ENCODE data around the gene SCFD2. TPM values are rescaled to one million over a fixed set of nuclear protein-coding genes. Genes with fewer than 3 reads are reported as not detected.

SCFD2 gene
- total and polyA plus RNA-seq, 7 donors: 5.8 to 13.3 (median 11.2) TPM

- Histone ChIP-seq H3K4me1 (no peaks in the 10 kb centered on the region), H3K27ac (no peak overlapping the region), H3K27me3 (ENCODE audit: insufficient read depth in 3 of 3, low read length in 2 of 3) (no peaks in the 10 kb centered on the region), H3K4me3 (no peak overlapping the region), H3K36me3 (ENCODE audit: insufficient read depth in 1 of 2, low read depth in 1 of 2) (no peaks in the 10 kb centered on the region), H3K9me3 (no peaks in the 10 kb centered on the region)
- ATAC-seq (no peak), DNase-seq (no peak)
- 75 to 84% (median 78%) methylated on average over 3 of the region's 3 CpGs for WGBS, 3 donors
- TF ChIP-seq CTCF (IDR thresholded peaks at IDR 0.05): no peak
- intact Hi-C loops (cut with DNase I): no loop called here
These were observed 451.7 kb downstream of the SCFD2 start for GRCh38 chr4:52914051-52914605.

- Histone ChIP-seq H3K27me3 (ENCODE audit: insufficient read depth in 3 of 3, low read length in 2 of 3) (no peaks in the 10 kb centered on the region), H3K4me3 (no peak overlapping the region), H3K27ac (no peak overlapping the region), H3K9me3 (no peaks in the 10 kb centered on the region), H3K36me3 (ENCODE audit: insufficient read depth in 1 of 2, low read depth in 1 of 2) (no peaks in the 10 kb centered on the region), H3K4me1 (no peaks in the 10 kb centered on the region)
- WGBS, 3 donors: 85 to 93% (median 88%) methylated on average over 2 of the region's 2 CpGs
- DNase-seq (no peak), ATAC-seq (no peak)
- intact Hi-C loops (cut with DNase I): no loop called here
- no peak for TF ChIP-seq CTCF (IDR thresholded peaks at IDR 0.05)
These were observed 453.3 kb downstream of the SCFD2 start for GRCh38 chr4:52912608-52913007.

GRCh38 chr4:52911684-52912294, 454.1 kb downstream of the SCFD2 start:
- 14 to 19% (median 18%) methylated on average over 3 of the region's 3 CpGs for WGBS, 3 donors
- H3K27ac ChIP-seq: no peak overlapping the region
- peak; percentile 59 to 73 for DNase-seq
- intact Hi-C loops (cut with DNase I): loop anchor here in 1 of 2 donors (2.0 kb wide), 1 partner anchor 71 kb away; no protein-coding TSS in a partner anchor
- H3K36me3 ChIP-seq (ENCODE audit: insufficient read depth in 1 of 2, low read depth in 1 of 2): no peaks in the 10 kb centered on the region
- ATAC-seq: peak; percentile 64 to 80 (median 72)
- no peaks in the 10 kb centered on the region for H3K9me3 ChIP-seq
- no peak overlapping the region for H3K4me3 ChIP-seq
- peak; percentile 70 for TF ChIP-seq CTCF (IDR thresholded peaks at IDR 0.05)
- H3K27me3 ChIP-seq (ENCODE audit: insufficient read depth in 3 of 3, low read length in 2 of 3): no peaks in the 10 kb centered on the region
- H3K4me1 ChIP-seq: no peaks in the 10 kb centered on the region

- Histone ChIP-seq H3K4me3 (no peak overlapping the region), H3K4me1 (no peaks in the 10 kb centered on the region), H3K36me3 (ENCODE audit: insufficient read depth in 1 of 2, low read depth in 1 of 2) (no peaks in the 10 kb centered on the region), H3K9me3 (no peaks in the 10 kb centered on the region), H3K27ac (no peak overlapping the region), H3K27me3 (ENCODE audit: insufficient read depth in 3 of 3, low read length in 2 of 3) (no peaks in the 10 kb centered on the region)
- intact Hi-C loops (cut with DNase I): loop anchor here in 1 of 2 donors (2.0 kb wide), 1 partner anchor 73 kb away; no protein-coding TSS in a partner anchor
- DNase-seq (no peak), ATAC-seq (no peak)
- TF ChIP-seq CTCF (IDR thresholded peaks at IDR 0.05): no peak
These were observed 455.7 kb downstream of the SCFD2 start for GRCh38 chr4:52910115-52910514.

- no peak overlapping the region for H3K4me3 ChIP-seq
- intact Hi-C loops (cut with DNase I): no loop called here
- 87 to 90% (median 89%) methylated on average over 2 of the region's 2 CpGs for WGBS, 3 donors
- H3K4me1 ChIP-seq: no peaks in the 10 kb centered on the region
- TF ChIP-seq CTCF (IDR thresholded peaks at IDR 0.05): no peak
- H3K27me3 ChIP-seq (ENCODE audit: insufficient read depth in 3 of 3, low read length in 2 of 3): no peaks in the 10 kb centered on the region
- no peak overlapping the region for H3K27ac ChIP-seq
- DNase-seq: no peak
- no peaks in the 10 kb centered on the region for H3K9me3 ChIP-seq
- no peak for ATAC-seq
- H3K36me3 ChIP-seq (ENCODE audit: insufficient read depth in 1 of 2, low read depth in 1 of 2): no peaks in the 10 kb centered on the region
These were observed 458.4 kb downstream of the SCFD2 start for GRCh38 chr4:52907510-52907909.
